ENCODE results near the gene PSMD3.

- TF ChIP-seq REST (IDR thresholded peaks at IDR 0.05; ENCODE audit: low read depth), result no peak
- no peak for TF ChIP-seq EP300 (IDR thresholded peaks at IDR 0.05; ENCODE audit: borderline replicate concordance)
- TF ChIP-seq CEBPB (IDR thresholded peaks at IDR 0.05), result no peak
- TF ChIP-seq CREB1 (IDR thresholded peaks at IDR 0.05; ENCODE audit: low read depth), result no peak
- no peak for TF ChIP-seq EGR1 (IDR thresholded peaks at IDR 0.05)
- no peak for TF ChIP-seq MAX (IDR thresholded peaks at IDR 0.05)
- TF ChIP-seq YY1 (IDR thresholded peaks at IDR 0.05; ENCODE audit: low read depth), result no peak
- TF ChIP-seq TEAD4 (IDR thresholded peaks at IDR 0.05), result no peak
These were observed 41.5 kb upstream of the PSMD3 start for GRCh38 chr17:39939106-39939505.

All from Ishikawa (cell line).